Measurements from ENCODE around the gene TPCN1. TPM values are rescaled to one million over a fixed set of nuclear protein-coding genes. Genes with fewer than 3 reads are reported as not detected.

The TPCN1 gene
- total RNA-seq, 1 experiment from 2014 or later = 13.5 TPM

DNA sequence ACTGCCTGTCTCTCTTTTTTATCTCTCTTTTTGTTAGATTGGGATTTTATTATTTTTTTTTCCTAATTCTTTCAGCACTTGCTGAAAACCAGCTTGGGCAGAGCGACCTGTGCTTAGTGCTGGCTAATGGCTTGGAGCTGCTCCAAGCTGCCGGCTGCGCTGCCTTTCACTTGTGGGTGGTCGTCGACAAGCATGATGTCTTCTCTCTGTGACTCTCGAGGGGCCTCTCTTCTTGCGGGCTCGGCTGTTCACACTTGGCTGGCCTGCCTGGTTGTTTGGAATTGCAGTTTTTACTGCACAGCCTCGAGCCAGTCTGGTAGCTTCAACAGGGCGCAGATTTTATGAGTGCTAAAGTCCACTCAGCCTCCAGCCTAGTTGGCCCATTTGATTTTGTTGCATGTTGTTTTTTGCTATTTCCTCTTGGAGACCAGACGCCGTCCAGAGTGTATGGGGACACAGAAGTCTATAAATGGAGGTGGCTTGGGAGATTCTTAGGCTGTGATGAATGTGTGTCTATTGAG, 18.6 kb downstream of the TPCN1 start:
- Histone ChIP-seq H2BK12ac (ENCODE audit: insufficient read length, low read depth, low read length) (no peak overlapping the region), H3K27ac (ENCODE audit: insufficient read length, low read depth, low read length) (no peak overlapping the region), H3K4me1 (ENCODE audit: insufficient read depth, low read length) (no peaks in the 10 kb centered on the region), H2AFZ (ENCODE audit: low read length) (no peak overlapping the region), H3K4me2 (ENCODE audit: insufficient read depth, insufficient read length, low read length) (no peak overlapping the region), H2BK5ac (ENCODE audit: insufficient read length, low read length) (no peak overlapping the region), H3K27me3 (ENCODE audit: insufficient read depth, low read length) (no peaks in the 10 kb centered on the region), H3K18ac (ENCODE audit: insufficient read length, low read depth, low read length) (no peak overlapping the region), H2BK15ac (ENCODE audit: low read depth, low read length) (no peak overlapping the region), H4K20me1 (ENCODE audit: control insufficient read depth, insufficient read depth, insufficient read length) (no peaks in the 10 kb centered on the region), H4K5ac (ENCODE audit: insufficient read length, low read depth, low read length) (no peak overlapping the region), H4K8ac (replicated peaks; ENCODE audit: insufficient read length, low read depth, low read length) (no peak overlapping the region), H2AK5ac (ENCODE audit: insufficient read length, low read length) (no peak overlapping the region), H3T11ph (ENCODE audit: low read length) (no peak overlapping the region), H3K9me3 (ENCODE audit: control insufficient read depth, low read depth, low read length) (no peaks in the 10 kb centered on the region), H3K79me1 (ENCODE audit: insufficient read depth, low read depth, low read length, poor library complexity, severe bottlenecking) (no peaks in the 10 kb centered on the region), H3K23ac (ENCODE audit: insufficient read length, low read depth, low read length) (no peak overlapping the region), H3K14ac (ENCODE audit: insufficient read depth, low read length) (no peak overlapping the region), H3K79me2 (ENCODE audit: insufficient read depth, low read length) (no peaks in the 10 kb centered on the region), H2BK20ac (ENCODE audit: low read depth, low read length, poor library complexity, severe bottlenecking) (no peak overlapping the region), H4K91ac (ENCODE audit: insufficient read length, low read depth, low read length) (no peak overlapping the region), H3K23me2 (ENCODE audit: insufficient read length, low read depth, low read length, poor library complexity, severe bottlenecking) (no peaks in the 10 kb centered on the region), H3K4ac (ENCODE audit: low read depth, low read length) (no peak overlapping the region), H2BK120ac (ENCODE audit: low read depth, low read length, poor library complexity, severe bottlenecking) (no peak overlapping the region), H3K9ac (ENCODE audit: extremely low read depth, insufficient read length, low read length) (no peak overlapping the region), H3K56ac (ENCODE audit: insufficient read length, low read depth, low read length) (no peak overlapping the region)
- Mint-ChIP-seq H3K4me3 (no peak overlapping the region), H3K27me3 (ENCODE audit: low read depth) (no peaks in the 10 kb centered on the region; the same call in 1 of the 2 replicates), H3K9me3 (no peaks in the 10 kb centered on the region), H3K27ac (peak overlapping the region in 1 of 3 experiments; percentile 25; a peak in 2 of 7 replicates), H3K36me3 (ENCODE audit: insufficient read depth in 1 of 3, low read depth in 3 of 3) (peaks cover 11 to 19% (median 14%) of the 10 kb centered on the region in 3 experiments; a peak in 6 of 7 replicates), H3K4me1 (peaks cover 21 to 25% of the 10 kb centered on the region in 2 experiments)
- no peak for DNase-seq
- TF ChIP-seq, protein P1, sequence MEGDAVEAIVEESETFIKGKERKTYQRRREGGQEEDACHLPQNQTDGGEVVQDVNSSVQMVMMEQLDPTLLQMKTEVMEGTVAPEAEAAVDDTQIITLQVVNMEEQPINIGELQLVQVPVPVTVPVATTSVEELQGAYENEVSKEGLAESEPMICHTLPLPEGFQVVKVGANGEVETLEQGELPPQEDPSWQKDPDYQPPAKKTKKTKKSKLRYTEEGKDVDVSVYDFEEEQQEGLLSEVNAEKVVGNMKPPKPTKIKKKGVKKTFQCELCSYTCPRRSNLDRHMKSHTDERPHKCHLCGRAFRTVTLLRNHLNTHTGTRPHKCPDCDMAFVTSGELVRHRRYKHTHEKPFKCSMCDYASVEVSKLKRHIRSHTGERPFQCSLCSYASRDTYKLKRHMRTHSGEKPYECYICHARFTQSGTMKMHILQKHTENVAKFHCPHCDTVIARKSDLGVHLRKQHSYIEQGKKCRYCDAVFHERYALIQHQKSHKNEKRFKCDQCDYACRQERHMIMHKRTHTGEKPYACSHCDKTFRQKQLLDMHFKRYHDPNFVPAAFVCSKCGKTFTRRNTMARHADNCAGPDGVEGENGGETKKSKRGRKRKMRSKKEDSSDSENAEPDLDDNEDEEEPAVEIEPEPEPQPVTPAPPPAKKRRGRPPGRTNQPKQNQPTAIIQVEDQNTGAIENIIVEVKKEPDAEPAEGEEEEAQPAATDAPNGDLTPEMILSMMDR (conservative IDR thresholded peaks at IDR 0.05) = no peak
- WGBS (ENCODE audit: extremely low coverage, insufficient read length, low lambda C conversion rate) = no CpG with 5 or more reads among the region's 12 CpGs

Measured in H9 (cell line).